OCI-LY7 (cell line): ENCODE results near the gene METTL5. TPM values are rescaled to one million over a fixed set of nuclear protein-coding genes. Genes with fewer than 3 reads are reported as not detected.

Experiments
- BruUV-seq: library from RNA; stranded (reverse); fragments of 400-500 nt; replicated peaks from 2 replicates; lab custom pipeline; 2021; lab: Mats Ljungman, UMichigan
- CTCF ChIA-PET: fragments of 300-600 bp; sonication (Branson Sonifier 250); formaldehyde crosslinking; loops from one replicate; lab custom pipeline; 2022; ENCODE audit warnings: antibody characterized with exemption; ENCODE audit not compliant: unreplicated experiment; lab: Charles Lee
- POLR2A ChIA-PET: fragments of 300-600 bp; sonication (Branson Sonifier 250); formaldehyde crosslinking; loops from one replicate; lab custom pipeline; 2022; ENCODE audit warnings: antibody characterized with exemption; lab: Charles Lee
- DNase-seq: peaks from one replicate; pipeline ENCODE4 v3.0.0-alpha.2; 2015; ENCODE audit warnings: low spot score
- H2AFZ ChIP-seq: fragments of 200-600 bp; sonication (generic), shearing (Covaris generic); 2 replicates; pipeline ENCODE4 v1.6.1; 2014; ENCODE audit warnings: mild to moderate bottlenecking, antibody characterized with exemption, low read length, moderate library complexity
- H3K27ac ChIP-seq: fragments of 200-600 bp; sonication (generic); 2 replicates; pipeline ENCODE4 v1.5.1; 2014; ENCODE audit warnings: mixed run types, low read depth, mild to moderate bottlenecking, moderate library complexity, low read length, inconsistent platforms; ENCODE audit not compliant: poor library complexity, severe bottlenecking
- H3K36me3 ChIP-seq: fragments of 200-600 bp; sonication (generic); 2 replicates; pipeline ENCODE4 v1.6.1; 2014; ENCODE audit warnings: mild to moderate bottlenecking, antibody characterized with exemption, low read length, moderate library complexity, mixed read lengths; ENCODE audit not compliant: insufficient read depth
- H3K4me1 ChIP-seq: fragments of 200-600 bp; sonication (generic); 2 replicates; pipeline ENCODE4 v1.5.1; 2014; ENCODE audit warnings: mild to moderate bottlenecking, low read length; ENCODE audit not compliant: insufficient read depth, poor library complexity, severe bottlenecking
- H3K4me2 ChIP-seq: fragments of 200-600 bp; sonication (generic); 2 replicates; pipeline ENCODE4 v1.6.1; 2014; ENCODE audit warnings: mild to moderate bottlenecking, low read length
- H3K4me3 ChIP-seq: fragments of 200-600 bp; sonication (generic); 2 replicates; pipeline ENCODE4 v1.5.1; 2014; ENCODE audit warnings: mild to moderate bottlenecking, low read depth, low read length; ENCODE audit not compliant: poor library complexity, severe bottlenecking
- H3K79me2 ChIP-seq: fragments of 200-600 bp; sonication (generic); 2 replicates; pipeline ENCODE4 v1.6.1; 2016; ENCODE audit warnings: low read depth, mild to moderate bottlenecking, low read length, moderate library complexity, mixed read lengths; ENCODE audit not compliant: insufficient read depth
- H3K9me2 ChIP-seq: fragments of 200-600 bp; sonication (generic); 2 replicates; pipeline ENCODE4 v1.6.1; 2016; ENCODE audit warnings: mild to moderate bottlenecking, low read length, mixed read lengths; ENCODE audit not compliant: insufficient read depth
- H3K9me3 ChIP-seq: fragments of 200-600 bp; sonication (generic); 2 replicates; pipeline ENCODE4 v1.6.1; 2014; ENCODE audit warnings: mild to moderate bottlenecking, mixed run types, low read length, mixed read lengths
- H4K20me1 ChIP-seq: fragments of 200-600 bp; sonication (generic); 2 replicates; pipeline ENCODE4 v1.6.1; 2014; ENCODE audit warnings: mild to moderate bottlenecking, antibody characterized with exemption, low read length, moderate library complexity, mixed read lengths; ENCODE audit not compliant: insufficient read depth
- EZH2phosphoT487 ChIP-seq: fragments of 200-600 bp; sonication (generic); IDR thresholded peaks from 2 replicates; pipeline ENCODE4 v1.6.1; 2018; ENCODE audit warnings: low read depth, borderline replicate concordance, mild to moderate bottlenecking, mixed run types, antibody characterized with exemption, low read length, moderate library complexity, mixed read lengths
- intact Hi-C: fragments of 100-400 bp; cut with micrococcal nuclease; formaldehyde crosslinking; loops from one replicate; pipeline ENCODE4 v1.10.0; 2022; ENCODE audit not compliant: unreplicated experiment
- total RNA-seq, 2 experiments: library from RNA; depleted of rRNA in 1 of 2; stranded (reverse); fragments of >200 nt in 1 of 2; shearing (Covaris generic) in 1 of 2; gene quantifications; 2 replicates each; pipeline ENCODE4 v1.2.3, GENCODE V29; 2014 to 2022
- TF ChIP-seq, protein P1 (sequence below): fragments of 200-600 bp; sonication (generic); conservative IDR thresholded peaks from 2 replicates; pipeline ENCODE4 v1.5.1; 2014; ENCODE audit warnings: mild to moderate bottlenecking, antibody characterized with exemption, low read length, moderate library complexity, mixed read lengths

The METTL5 gene
- total RNA-seq, 2 experiments from 2014 or later: 52.3 to 82.2 TPM

DNA sequence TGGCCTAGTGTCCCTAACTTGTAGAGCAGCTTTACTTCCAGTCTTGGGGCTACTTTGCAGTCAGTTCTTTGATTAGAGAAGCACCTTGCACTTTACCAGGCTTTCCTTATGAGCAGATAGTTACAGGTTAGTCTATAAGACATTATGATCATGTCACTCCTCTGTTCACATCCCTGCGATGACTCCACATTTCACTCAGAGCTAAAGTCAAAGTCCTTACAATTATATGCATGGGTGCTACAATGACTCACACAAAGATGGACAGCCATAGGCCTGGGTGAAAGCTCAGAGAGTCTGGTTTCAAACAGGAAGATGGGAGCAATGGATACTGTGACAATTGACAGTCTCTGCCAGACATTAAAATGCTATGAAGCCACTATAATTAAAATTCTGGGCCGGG, 53.1 kb downstream of the METTL5 start:
- H3K4me3 ChIP-seq: no peak overlapping the region
- H3K4me1 ChIP-seq: no peaks in the 10 kb centered on the region
- ChIA-PET CTCF (no interaction called here), POLR2A (interaction anchor here (0.6 kb wide), 1 partner anchor 901 kb away, joined by 3 read pairs; no protein-coding TSS in a partner anchor)
- intact Hi-C loops: no loop called here
- H3K79me2 ChIP-seq: no peaks in the 10 kb centered on the region
- H3K9me2 ChIP-seq: no peaks in the 10 kb centered on the region
- BruUV-seq: no TSS peak
- TF ChIP-seq, protein P1, sequence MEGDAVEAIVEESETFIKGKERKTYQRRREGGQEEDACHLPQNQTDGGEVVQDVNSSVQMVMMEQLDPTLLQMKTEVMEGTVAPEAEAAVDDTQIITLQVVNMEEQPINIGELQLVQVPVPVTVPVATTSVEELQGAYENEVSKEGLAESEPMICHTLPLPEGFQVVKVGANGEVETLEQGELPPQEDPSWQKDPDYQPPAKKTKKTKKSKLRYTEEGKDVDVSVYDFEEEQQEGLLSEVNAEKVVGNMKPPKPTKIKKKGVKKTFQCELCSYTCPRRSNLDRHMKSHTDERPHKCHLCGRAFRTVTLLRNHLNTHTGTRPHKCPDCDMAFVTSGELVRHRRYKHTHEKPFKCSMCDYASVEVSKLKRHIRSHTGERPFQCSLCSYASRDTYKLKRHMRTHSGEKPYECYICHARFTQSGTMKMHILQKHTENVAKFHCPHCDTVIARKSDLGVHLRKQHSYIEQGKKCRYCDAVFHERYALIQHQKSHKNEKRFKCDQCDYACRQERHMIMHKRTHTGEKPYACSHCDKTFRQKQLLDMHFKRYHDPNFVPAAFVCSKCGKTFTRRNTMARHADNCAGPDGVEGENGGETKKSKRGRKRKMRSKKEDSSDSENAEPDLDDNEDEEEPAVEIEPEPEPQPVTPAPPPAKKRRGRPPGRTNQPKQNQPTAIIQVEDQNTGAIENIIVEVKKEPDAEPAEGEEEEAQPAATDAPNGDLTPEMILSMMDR: no peak
- TF ChIP-seq EZH2phosphoT487: no peak
- no peaks in the 10 kb centered on the region for H4K20me1 ChIP-seq
- DNase-seq: no peak
- H3K36me3 ChIP-seq: no peaks in the 10 kb centered on the region
- H3K4me2 ChIP-seq: no peak overlapping the region
- H3K27ac ChIP-seq: no peak overlapping the region
- no peaks in the 10 kb centered on the region for H3K9me3 ChIP-seq
- H2AFZ ChIP-seq: no peak overlapping the region

DNA sequence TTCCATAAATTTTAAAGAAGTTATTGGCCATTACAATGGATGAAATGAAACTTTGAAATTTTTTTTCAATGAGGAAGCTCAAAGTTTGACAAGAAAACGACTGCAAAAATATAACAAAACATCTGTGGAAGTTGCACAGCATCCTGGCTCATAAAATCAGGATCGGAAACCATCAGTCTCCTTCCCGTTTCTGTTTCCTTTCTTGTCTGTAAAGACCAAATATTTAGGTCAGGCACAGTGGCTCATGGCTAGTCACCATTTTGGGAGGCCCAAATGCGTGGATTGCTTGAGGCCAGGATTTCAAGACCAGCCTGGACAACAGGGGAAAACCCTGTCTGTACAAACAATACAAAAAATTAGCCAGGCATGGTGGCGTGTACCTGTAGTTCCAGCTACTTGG, 53.7 kb downstream of the METTL5 start:
- H4K20me1 ChIP-seq: no peaks in the 10 kb centered on the region
- H3K4me1 ChIP-seq: no peaks in the 10 kb centered on the region
- H3K79me2 ChIP-seq: no peaks in the 10 kb centered on the region
- H3K27ac ChIP-seq: no peak overlapping the region
- H3K9me3 ChIP-seq: no peaks in the 10 kb centered on the region
- ChIA-PET POLR2A (interaction anchor here (0.7 to 1.1 kb wide), 2 partner anchors 12 to 307 kb away, joined by 3 read pairs; no protein-coding TSS in a partner anchor), CTCF (interaction anchor here (0.6 kb wide), 1 partner anchor 77 kb away, joined by 4 read pairs; the partner anchor contains the start of genes CFAP210 and PHOSPHO2)
- no peaks in the 10 kb centered on the region for H3K36me3 ChIP-seq
- no peaks in the 10 kb centered on the region for H3K9me2 ChIP-seq
- intact Hi-C loops: no loop called here
- BruUV-seq: no TSS peak
- H3K4me3 ChIP-seq: no peak overlapping the region
- H3K4me2 ChIP-seq: no peak overlapping the region
- DNase-seq: no peak
- no peak for TF ChIP-seq EZH2phosphoT487
- TF ChIP-seq, protein P1: no peak
- no peak overlapping the region for H2AFZ ChIP-seq

DNA sequence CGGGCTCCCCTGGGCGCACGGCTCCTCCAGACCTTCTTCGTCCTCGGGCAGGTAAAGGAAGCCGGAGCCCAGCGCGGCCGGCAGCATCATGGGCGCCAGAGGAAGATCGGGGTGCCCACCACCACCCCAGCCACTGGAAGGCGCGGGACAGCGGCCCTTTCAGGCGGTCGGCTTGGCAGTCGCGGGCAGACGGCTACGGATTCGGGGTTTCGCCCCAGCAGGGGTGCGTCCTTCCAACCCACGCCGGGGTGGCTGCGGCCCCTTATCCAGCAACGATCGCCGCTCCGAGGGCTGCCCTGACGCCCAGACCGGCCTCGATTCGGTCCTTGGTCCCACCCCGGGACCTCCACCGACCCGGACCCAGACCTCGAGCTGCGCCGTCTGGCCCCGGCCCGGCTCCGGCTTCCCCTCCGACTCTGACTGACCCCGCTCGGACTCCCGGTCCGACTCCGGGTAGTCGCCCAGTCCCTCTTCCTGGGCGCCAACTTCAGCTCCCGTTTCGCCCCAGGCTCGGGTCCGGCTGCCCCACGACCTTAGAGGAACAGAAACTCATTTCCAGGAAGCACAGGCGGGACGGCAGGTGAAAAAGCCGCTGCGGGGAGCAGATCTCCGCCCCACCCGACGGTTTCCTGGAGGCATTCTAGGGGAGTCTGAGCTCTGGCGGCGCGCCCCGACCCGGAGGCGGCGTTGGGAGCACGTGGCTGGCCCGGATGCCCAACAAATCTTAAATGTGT, 56.3 kb downstream of the METTL5 start:
- POLR2A ChIA-PET: no interaction called here
- no peak overlapping the region for H3K4me2 ChIP-seq
- H4K20me1 ChIP-seq: no peaks in the 10 kb centered on the region
- no peak for TF ChIP-seq EZH2phosphoT487
- TF ChIP-seq, protein P1: no peak
- no peak overlapping the region for H3K4me3 ChIP-seq
- intact Hi-C loops: no loop called here
- no peaks in the 10 kb centered on the region for H3K36me3 ChIP-seq
- no peak for DNase-seq
- BruUV-seq: no TSS peak
- no peak overlapping the region for H2AFZ ChIP-seq
- H3K4me1 ChIP-seq: no peaks in the 10 kb centered on the region
- no peaks in the 10 kb centered on the region for H3K9me2 ChIP-seq
- no peaks in the 10 kb centered on the region for H3K79me2 ChIP-seq
- CTCF ChIA-PET: no interaction called here
- H3K27ac ChIP-seq: no peak overlapping the region
- H3K9me3 ChIP-seq: no peaks in the 10 kb centered on the region
